CD8-positive, alpha-beta memory T cell (primary cell): ENCODE results near the gene WDR45B. TPM values are rescaled to one million over a fixed set of nuclear protein-coding genes. Genes with fewer than 3 reads are reported as not detected.
"Not testable (repeated sequence)": the region's sequence is repeated elsewhere in the genome, so short reads cannot be mapped to it uniquely, and the experiment has no call there.

Experiments
- CTCF ChIA-PET: fragments of 350-600 bp; sonication (Branson Sonifier 250); formaldehyde crosslinking; loops from one replicate; lab custom pipeline; 2021; ENCODE audit warnings: antibody characterized with exemption; lab: Charles Lee
- POLR2A ChIA-PET: fragments of 350-600 bp; sonication (Branson Sonifier 250); formaldehyde crosslinking; loops from one replicate; lab custom pipeline; 2021; ENCODE audit warnings: antibody characterized with exemption; lab: Charles Lee
- DNase-seq, 5 donors: peaks; one replicate each; pipeline versions ENCODE4 v3.0.0 to v3.0.0-alpha.2; 2020 to 2022; ENCODE audit warnings: mixed read lengths in 1 of 5
- H3K27ac ChIP-seq: one replicate; pipeline ENCODE4 v1.7.0; 2013; ENCODE audit warnings: low read depth, mild to moderate bottlenecking, low read length, moderate library complexity
- H3K27me3 ChIP-seq: 2 replicates; pipeline ENCODE4 v1.7.0; 2013; ENCODE audit warnings: low read length, mild to moderate bottlenecking; ENCODE audit not compliant: insufficient read depth, poor library complexity, severe bottlenecking
- H3K36me3 ChIP-seq: 2 replicates; pipeline ENCODE4 v1.7.0; 2013; ENCODE audit warnings: mild to moderate bottlenecking, low read length, moderate library complexity; ENCODE audit not compliant: insufficient read depth
- H3K4me1 ChIP-seq: 2 replicates; pipeline ENCODE4 v1.7.0; 2013; ENCODE audit warnings: mild to moderate bottlenecking, low read length, moderate library complexity; ENCODE audit not compliant: insufficient read depth
- H3K4me3 ChIP-seq: 2 replicates; pipeline ENCODE4 v1.7.0; 2013; ENCODE audit warnings: mild to moderate bottlenecking, low read length
- H3K9me3 ChIP-seq: 2 replicates; pipeline ENCODE4 v1.7.0; 2013; ENCODE audit warnings: mild to moderate bottlenecking, low read length
- H3K27ac Mint-ChIP-seq, 8 donors: one replicate each; pipeline ENCODE4 v1.8.0; 2020 to 2021; ENCODE audit warnings: mixed read lengths in 8 of 8, mild to moderate bottlenecking in 6 of 8, inconsistent platforms in 3 of 8, moderate library complexity in 3 of 8
- H3K27me3 Mint-ChIP-seq, 2 donors: one replicate each; pipeline ENCODE4 v1.8.0; 2020 to 2021; ENCODE audit warnings: mixed read lengths in 2 of 2, mild to moderate bottlenecking in 1 of 2, moderate library complexity in 1 of 2
- H3K36me3 Mint-ChIP-seq, 3 donors: one replicate each; pipeline ENCODE4 v1.8.0; 2020 to 2021; ENCODE audit warnings: mixed read lengths in 3 of 3, inconsistent platforms in 1 of 3, mild to moderate bottlenecking in 1 of 3
- H3K4me1 Mint-ChIP-seq, 3 donors: one replicate each; pipeline ENCODE4 v1.8.0; 2020 to 2021; ENCODE audit warnings: mixed read lengths in 3 of 3, inconsistent platforms in 1 of 3, mild to moderate bottlenecking in 1 of 3
- H3K4me3 Mint-ChIP-seq, 7 donors: one replicate each; pipeline ENCODE4 v1.8.0; 2020 to 2021; ENCODE audit warnings: mixed read lengths in 7 of 7, mild to moderate bottlenecking in 6 of 7, moderate library complexity in 4 of 7, inconsistent platforms in 2 of 7
- H3K9me3 Mint-ChIP-seq, 5 donors: one replicate each; pipeline ENCODE4 v1.8.0; 2020 to 2022; ENCODE audit warnings: mixed read lengths in 5 of 5, mild to moderate bottlenecking in 3 of 5, moderate library complexity in 2 of 5, inconsistent platforms in 1 of 5
- polyA plus RNA-seq: library from polyadenylated mRNA; unstranded; fragments of 300-500 nt; fragmentation: Illumina TruSeq; gene quantifications from one replicate; pipeline ENCODE4 v1.2.3, GENCODE V29; 2021
- total RNA-seq, 2 experiments: library from RNA; stranded (reverse); gene quantifications; one replicate each; pipeline ENCODE4 v1.2.3, GENCODE V29; 2021

The WDR45B gene
- total and polyA plus RNA-seq, 3 experiments from 2014 or later = 41.9 to 50.1 (median 49.1) TPM

DNA sequence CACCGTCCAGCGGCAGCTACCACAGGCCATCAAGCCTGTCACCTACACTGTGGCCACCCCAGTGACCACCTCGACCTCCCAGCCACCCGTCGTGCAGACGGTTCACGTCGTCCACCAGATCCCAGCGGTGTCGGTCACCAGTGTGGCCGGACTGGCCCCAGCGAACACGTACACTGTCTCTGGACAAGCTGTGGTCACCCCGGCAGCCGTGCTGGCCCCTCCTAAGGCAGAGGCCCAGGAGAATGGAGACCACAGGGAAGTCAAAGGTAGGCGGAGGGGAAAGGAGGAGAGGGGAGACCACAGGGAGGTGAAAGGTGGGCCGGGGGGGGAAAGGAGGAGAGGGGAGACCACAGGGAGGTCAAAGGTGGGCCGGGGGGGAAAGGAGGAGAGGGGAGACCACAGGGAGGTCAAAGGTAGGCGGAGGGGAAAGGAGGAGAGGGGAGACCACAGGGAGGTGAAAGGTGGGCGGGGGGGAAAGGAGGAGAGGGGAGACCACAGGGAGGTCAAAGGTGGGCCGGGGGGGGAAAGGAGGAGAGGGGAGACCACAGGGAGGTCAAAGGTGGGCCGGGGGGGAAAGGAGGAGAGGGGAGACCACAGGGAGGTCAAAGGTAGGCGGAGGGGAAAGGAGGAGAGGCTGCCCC lies 62.2 kb downstream of the WDR45B start:
- H3K27me3 Mint-ChIP-seq, H3K27me3 ChIP-seq, CTCF ChIA-PET, H3K4me3 ChIP-seq, H3K4me3 Mint-ChIP-seq, H3K9me3 Mint-ChIP-seq, DNase-seq, H3K4me1 ChIP-seq, H3K27ac ChIP-seq, H3K9me3 ChIP-seq, POLR2A ChIA-PET: not testable (repeated sequence)
- H3K4me1 Mint-ChIP-seq = peaks cover 9 to 23% (median 11%) of the 10 kb centered on the region in 3 donors
- peaks cover 17% of the 10 kb centered on the region for H3K36me3 ChIP-seq
- H3K36me3 Mint-ChIP-seq = peaks cover 6 to 46% (median 7%) of the 10 kb centered on the region in 3 donors
- peak overlapping the region; percentile 74 to 96 (median 90) for H3K27ac Mint-ChIP-seq

DNA sequence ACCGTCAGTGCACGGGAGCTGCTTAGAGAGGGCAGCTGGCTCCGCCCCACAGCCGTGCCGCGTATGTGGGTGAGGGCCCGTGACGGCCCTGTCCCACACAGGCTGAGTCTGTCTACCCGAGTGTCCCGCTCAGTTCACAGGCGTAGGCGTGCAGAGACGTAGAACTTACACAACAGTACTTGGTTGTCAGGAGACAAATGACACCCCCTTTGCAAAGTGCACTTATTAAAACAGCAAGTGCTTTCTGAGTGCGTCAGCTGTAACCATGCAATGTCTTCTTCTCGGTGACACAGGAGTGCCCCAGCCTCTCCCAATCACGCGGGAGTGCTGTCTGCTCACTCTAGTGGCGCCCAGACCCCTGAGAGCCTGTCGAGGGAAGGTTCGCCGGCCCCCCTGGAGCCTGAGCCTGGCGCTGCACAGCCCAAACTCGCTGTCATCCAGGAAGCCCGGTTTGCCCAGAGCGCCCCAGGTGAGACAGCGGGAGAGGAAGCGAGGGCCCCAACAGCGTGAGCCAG lies 64.5 kb downstream of the WDR45B start:
- Histone ChIP-seq H3K27ac (peak overlapping the region; percentile 24), H3K4me3 (no peak overlapping the region), H3K4me1 (no peaks in the 10 kb centered on the region), H3K9me3 (no peaks in the 10 kb centered on the region), H3K27me3 (no peaks in the 10 kb centered on the region), H3K36me3 (peaks cover 22% of the 10 kb centered on the region)
- Mint-ChIP-seq H3K9me3 (no peaks in the 10 kb centered on the region), H3K4me3 (peak overlapping the region; percentile 54 to 77 (median 69)), H3K27ac (peak overlapping the region; percentile 66 to 91 (median 84)), H3K36me3 (peaks cover 6 to 52% (median 7%) of the 10 kb centered on the region in 3 donors), H3K4me1 (peaks cover 9 to 20% (median 10%) of the 10 kb centered on the region in 3 donors), H3K27me3 (no peaks in the 10 kb centered on the region)
- peak in 2 of 5 donors; percentile 48 to 68 for DNase-seq
- CTCF ChIA-PET = no interaction called here
- POLR2A ChIA-PET = no interaction called here

GRCh38 chr17:82582709-82583108 lies 65.5 kb downstream of the WDR45B start:
- Mint-ChIP-seq H3K9me3 (no peaks in the 10 kb centered on the region), H3K36me3 (peaks cover 6 to 54% (median 10%) of the 10 kb centered on the region in 3 donors), H3K27ac (peak overlapping the region in 1 of 8 donors; percentile 33), H3K27me3 (no peaks in the 10 kb centered on the region), H3K4me3 (no peak overlapping the region), H3K4me1 (peaks cover 9 to 20% (median 10%) of the 10 kb centered on the region in 3 donors)
- Histone ChIP-seq H3K27ac (no peak overlapping the region), H3K27me3 (no peaks in the 10 kb centered on the region), H3K4me3 (no peak overlapping the region), H3K4me1 (no peaks in the 10 kb centered on the region), H3K9me3 (no peaks in the 10 kb centered on the region), H3K36me3 (peaks cover 22% of the 10 kb centered on the region)
- no peak for DNase-seq
- ChIA-PET CTCF (no interaction called here), POLR2A (no interaction called here)

DNA sequence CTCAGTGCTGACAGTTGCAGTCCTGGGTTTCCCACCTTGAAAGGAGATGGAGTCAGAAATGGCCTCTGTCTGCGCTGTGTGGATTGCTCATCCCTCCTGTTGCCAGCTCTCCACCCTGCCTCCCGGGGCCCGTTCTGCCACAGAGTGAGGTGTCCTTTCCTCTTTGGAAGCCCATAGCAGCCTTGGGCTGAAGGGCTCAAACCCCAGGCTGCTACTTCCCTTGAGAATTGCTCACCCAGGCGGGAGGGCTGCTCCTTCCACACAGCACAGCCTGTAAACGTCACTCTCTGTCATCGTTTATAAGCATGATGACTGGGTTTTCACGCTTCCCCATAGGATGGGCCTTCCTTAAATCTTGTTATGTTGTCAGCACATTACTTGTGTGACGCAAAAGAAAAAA lies 66.0 kb downstream of the WDR45B start:
- Histone ChIP-seq H3K9me3 (no peaks in the 10 kb centered on the region), H3K36me3 (peaks cover 21% of the 10 kb centered on the region), H3K27me3 (no peaks in the 10 kb centered on the region), H3K27ac (no peak overlapping the region), H3K4me1 (no peaks in the 10 kb centered on the region), H3K4me3 (no peak overlapping the region)
- no peak overlapping the region for H3K4me3 Mint-ChIP-seq
- H3K36me3 Mint-ChIP-seq = peaks cover 4 to 51% (median 7%) of the 10 kb centered on the region in 3 donors
- H3K27ac Mint-ChIP-seq = peak overlapping the region in 1 of 8 donors; percentile 32
- no peaks in the 10 kb centered on the region for H3K9me3 Mint-ChIP-seq
- POLR2A ChIA-PET = no interaction called here
- H3K4me1 Mint-ChIP-seq = peaks cover 9 to 20% (median 10%) of the 10 kb centered on the region in 3 donors
- DNase-seq = no peak
- H3K27me3 Mint-ChIP-seq = no peaks in the 10 kb centered on the region
- CTCF ChIA-PET = no interaction called here

DNA sequence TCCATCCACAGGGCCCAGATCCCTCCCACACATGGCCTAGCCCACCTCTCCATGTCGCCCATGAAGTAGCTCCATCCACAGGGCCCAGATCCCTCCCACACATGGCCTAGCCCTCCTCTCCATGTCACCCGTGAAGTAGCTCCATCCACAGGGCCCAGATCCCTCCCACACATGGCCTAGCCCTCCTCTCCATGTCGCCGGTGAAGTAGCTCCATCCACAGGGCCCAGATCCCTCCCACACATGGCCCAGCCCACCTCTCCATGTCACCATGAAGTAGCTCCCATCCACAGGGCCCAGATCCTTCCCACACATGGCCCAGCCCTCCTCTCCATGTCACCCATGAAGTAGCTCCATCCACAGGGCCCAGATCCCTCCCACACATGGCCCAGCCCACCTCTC lies 68.3 kb downstream of the WDR45B start:
- H3K4me3 ChIP-seq, CTCF ChIA-PET, DNase-seq, H3K27ac ChIP-seq, H3K9me3 ChIP-seq, H3K4me1 ChIP-seq, H3K27me3 ChIP-seq, H3K9me3 Mint-ChIP-seq, H3K27me3 Mint-ChIP-seq, POLR2A ChIA-PET, H3K4me3 Mint-ChIP-seq: not testable (repeated sequence)
- H3K36me3 Mint-ChIP-seq = peaks cover 0 to 58% (median 2%) of the 10 kb centered on the region in 3 donors
- H3K4me1 Mint-ChIP-seq = peaks cover 9 to 17% (median 9%) of the 10 kb centered on the region in 3 donors
- H3K36me3 ChIP-seq = peaks cover 18% of the 10 kb centered on the region
- H3K27ac Mint-ChIP-seq = peak overlapping the region in 1 of 8 donors; percentile 76

GRCh38 chr17:82577300-82577699 lies 70.9 kb downstream of the WDR45B start:
- H3K9me3 Mint-ChIP-seq = no peaks in the 10 kb centered on the region
- no peak overlapping the region for H3K4me3 Mint-ChIP-seq
- H3K27ac Mint-ChIP-seq = no peak overlapping the region
- Histone ChIP-seq H3K27ac (no peak overlapping the region), H3K36me3 (peaks cover 17% of the 10 kb centered on the region), H3K9me3 (no peaks in the 10 kb centered on the region), H3K4me3 (no peak overlapping the region), H3K27me3 (no peaks in the 10 kb centered on the region), H3K4me1 (no peaks in the 10 kb centered on the region)
- H3K27me3 Mint-ChIP-seq = no peaks in the 10 kb centered on the region
- H3K36me3 Mint-ChIP-seq = peaks cover 0 to 63% (median 5%) of the 10 kb centered on the region in 3 donors
- no peak for DNase-seq
- peaks cover 0 to 2% (median 0%) of the 10 kb centered on the region in 3 donors for H3K4me1 Mint-ChIP-seq
- ChIA-PET POLR2A (no interaction called here), CTCF (no interaction called here)

DNA sequence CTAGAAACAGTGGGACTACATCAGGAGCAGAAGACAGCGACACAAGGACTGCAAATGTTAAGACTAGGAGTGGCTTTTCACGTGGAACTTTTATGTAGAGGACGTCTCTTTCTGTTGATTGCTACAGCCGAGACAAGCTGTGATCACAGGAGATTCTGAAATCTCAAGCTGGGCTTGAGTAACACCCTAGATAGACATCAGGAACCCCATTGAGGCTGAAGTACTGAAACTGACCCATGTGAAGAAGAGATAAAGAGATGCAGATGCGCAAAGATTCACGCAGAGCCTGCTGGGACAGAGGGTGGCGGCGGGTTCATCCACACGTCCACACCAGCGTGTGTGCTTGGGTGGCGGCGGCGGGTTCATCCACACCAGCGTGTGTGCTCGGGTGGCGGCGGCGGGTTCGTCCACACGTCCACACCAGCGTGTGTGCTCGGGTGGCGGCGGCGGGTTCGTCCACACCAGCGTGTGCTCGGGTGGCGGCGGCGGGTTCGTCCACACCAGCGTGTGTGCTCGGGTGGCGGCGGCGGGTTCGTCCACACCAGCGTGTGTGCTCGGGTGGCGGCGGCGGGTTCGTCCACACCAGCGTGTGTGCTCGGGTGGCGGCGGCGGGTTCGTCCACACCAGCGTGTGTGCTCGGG lies 72.5 kb downstream of the WDR45B start:
- H3K4me3 ChIP-seq, H3K4me1 Mint-ChIP-seq, H3K9me3 Mint-ChIP-seq, CTCF ChIA-PET, DNase-seq, H3K27me3 ChIP-seq, H3K9me3 ChIP-seq, H3K27ac ChIP-seq, H3K27me3 Mint-ChIP-seq, H3K4me3 Mint-ChIP-seq, POLR2A ChIA-PET, H3K4me1 ChIP-seq: not testable (repeated sequence)
- H3K27ac Mint-ChIP-seq = peak overlapping the region in 1 of 8 donors; percentile 18
- H3K36me3 Mint-ChIP-seq = peaks cover 0 to 68% (median 11%) of the 10 kb centered on the region in 3 donors
- H3K36me3 ChIP-seq = peaks cover 26% of the 10 kb centered on the region

GRCh38 chr17:82574041-82574440 lies 74.2 kb downstream of the WDR45B start:
- DNase-seq = no peak
- no peak overlapping the region for H3K4me3 ChIP-seq
- Mint-ChIP-seq H3K4me3 (no peak overlapping the region), H3K27me3 (no peaks in the 10 kb centered on the region), H3K36me3 (peaks cover 0 to 78% (median 13%) of the 10 kb centered on the region in 3 donors), H3K4me1 (peaks cover 0 to 2% (median 0%) of the 10 kb centered on the region in 3 donors), H3K27ac (no peak overlapping the region), H3K9me3 (no peaks in the 10 kb centered on the region)
- H3K27ac ChIP-seq = no peak overlapping the region
- CTCF ChIA-PET = no interaction called here
- no peaks in the 10 kb centered on the region for H3K27me3 ChIP-seq
- peaks cover 24% of the 10 kb centered on the region for H3K36me3 ChIP-seq
- H3K9me3 ChIP-seq = no peaks in the 10 kb centered on the region
- POLR2A ChIA-PET = no interaction called here
- no peaks in the 10 kb centered on the region for H3K4me1 ChIP-seq
